Neuronal stem cell (in vitro differentiated cells): Measurements from ENCODE around the gene PACSIN3. TPM values are rescaled to one million over a fixed set of nuclear protein-coding genes. Genes with fewer than 3 reads are reported as not detected.

Experiments
- small RNA-seq: library from polyadenylated mRNA; stranded (forward); fragments of <200 nt; extraction: miRNeasy Mini kit (QIAGEN cat#:217004); gene quantifications from one replicate; pipeline ENCODE3, GENCODE V24; 2013; ENCODE audit not compliant: insufficient read depth

Gene PACSIN3

Small RNA genes within 50 kb of the gene (small RNA-seq; reads per million reads assigned to genes)
- gene MIR6745, result not detected
